BJ (cell line): Measurements from ENCODE around the gene CTTNBP2. TPM values are rescaled to one million over a fixed set of nuclear protein-coding genes. Genes with fewer than 3 reads are reported as not detected.

Source experiments
- CTCF ChIA-PET: fragments of 350-600 bp; formaldehyde crosslinking; extraction: SDS; loops from one replicate; lab custom pipeline; 2021; ENCODE audit warnings: antibody characterized with exemption, inconsistent platforms; lab: Yijun Ruan, JAX
- POLR2A ChIA-PET: fragments of 300-600 bp; sonication (Branson Sonifier 250); formaldehyde crosslinking; extraction: SDS; loops from one replicate; lab custom pipeline; 2021; ENCODE audit warnings: antibody characterized with exemption; lab: Charles Lee
- DNase-seq: peaks from one replicate; pipeline ENCODE4 v3.0.0-alpha.2; 2011; ENCODE audit warnings: low read depth
- H3K27me3 ChIP-seq: 2 replicates; pipeline ENCODE4 v1.6.0; 2011; ENCODE audit warnings: low read length; ENCODE audit not compliant: control insufficient read depth, insufficient read depth
- H3K36me3 ChIP-seq: 2 replicates; pipeline ENCODE4 v1.5.1; 2011; ENCODE audit warnings: low read length; ENCODE audit not compliant: control insufficient read depth, insufficient read depth
- H3K4me3 ChIP-seq: 2 replicates; pipeline ENCODE4 v1.5.1; 2011; ENCODE audit warnings: low read depth, mild to moderate bottlenecking, control low read depth, low read length
- CTCF ChIP-seq: IDR thresholded peaks from 2 replicates; pipeline ENCODE4 v1.5.1; 2011; ENCODE audit warnings: low read depth, mild to moderate bottlenecking, control low read depth, inconsistent platforms, low read length, moderate library complexity; ENCODE audit not compliant: insufficient read depth
- polyA plus RNA-seq: library from polyadenylated mRNA; depleted of rRNA; stranded (reverse); fragments of >200 nt; gene quantifications from 2 replicates; pipeline ENCODE4 v1.2.3, GENCODE V29; 2011

Gene CTTNBP2
- polyA plus RNA-seq, 1 experiment, result 0.34 TPM

GRCh38 chr7:117664047-117664446, 209.2 kb downstream of the CTTNBP2 start:
- ChIA-PET CTCF (interaction anchor here (1.3 kb wide), 1 partner anchor 9 kb away, joined by 3 read pairs; no protein-coding TSS in a partner anchor), POLR2A (no interaction called here)
- Histone ChIP-seq H3K4me3 (no peak overlapping the region), H3K36me3 (no peaks in the 10 kb centered on the region), H3K27me3 (no peaks in the 10 kb centered on the region; the same call in 1 of the 2 replicates)
- DNase-seq, result no peak
- no peak for TF ChIP-seq CTCF

- CTCF ChIA-PET, result interaction anchor here (0.6 kb wide), 1 partner anchor 209 kb away, joined by 4 read pairs; no protein-coding TSS in a partner anchor
- Histone ChIP-seq H3K27me3 (no peaks in the 10 kb centered on the region; the same call in 1 of the 2 replicates), H3K4me3 (no peak overlapping the region), H3K36me3 (no peaks in the 10 kb centered on the region)
- TF ChIP-seq CTCF, result no peak
- POLR2A ChIA-PET, result no interaction called here
- DNase-seq, result no peak
These were observed 211.9 kb downstream of the CTTNBP2 start for GRCh38 chr7:117661328-117661727.
